Measurements from ENCODE around the gene C2CD4C.

The C2CD4C gene

GRCh38 chr19:392375-392970 lies 16.5 kb downstream of the C2CD4C start:
- FAIRE-seq (no peak), DNase-seq (ENCODE audit: insufficient read length, low spot score) (no peak)
- no peak for TF ChIP-seq CTCF (IDR thresholded peaks at IDR 0.05; ENCODE audit: insufficient read depth, missing control alignments)

- no peak for DNase-seq (ENCODE audit: insufficient read length, low spot score)
- FAIRE-seq: no peak
- no peak for TF ChIP-seq CTCF (IDR thresholded peaks at IDR 0.05; ENCODE audit: insufficient read depth, missing control alignments)
Measured at GRCh38 chr19:391726-392374, 17.1 kb downstream of the C2CD4C start.

DNA sequence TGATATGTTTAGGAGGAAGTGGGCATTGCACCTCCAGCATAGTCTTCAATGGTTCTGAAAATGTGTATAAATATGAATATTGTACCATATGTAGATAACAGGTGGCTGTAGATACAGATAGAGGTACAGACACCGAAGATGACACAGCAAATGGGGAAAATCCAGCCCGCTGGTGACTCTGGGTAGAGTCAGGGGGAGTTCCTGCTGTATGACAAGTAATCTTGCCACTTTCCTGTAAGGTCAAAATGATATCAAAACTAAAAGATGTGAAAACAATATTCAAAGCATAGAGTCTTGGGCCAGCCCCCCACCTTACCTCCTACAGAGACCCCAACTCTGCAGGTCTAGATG lies 17.8 kb downstream of the C2CD4C start:
- TF ChIP-seq CTCF (IDR thresholded peaks at IDR 0.05; ENCODE audit: insufficient read depth, missing control alignments): no peak
- FAIRE-seq: no peak
- DNase-seq (ENCODE audit: insufficient read length, low spot score): no peak

DNA sequence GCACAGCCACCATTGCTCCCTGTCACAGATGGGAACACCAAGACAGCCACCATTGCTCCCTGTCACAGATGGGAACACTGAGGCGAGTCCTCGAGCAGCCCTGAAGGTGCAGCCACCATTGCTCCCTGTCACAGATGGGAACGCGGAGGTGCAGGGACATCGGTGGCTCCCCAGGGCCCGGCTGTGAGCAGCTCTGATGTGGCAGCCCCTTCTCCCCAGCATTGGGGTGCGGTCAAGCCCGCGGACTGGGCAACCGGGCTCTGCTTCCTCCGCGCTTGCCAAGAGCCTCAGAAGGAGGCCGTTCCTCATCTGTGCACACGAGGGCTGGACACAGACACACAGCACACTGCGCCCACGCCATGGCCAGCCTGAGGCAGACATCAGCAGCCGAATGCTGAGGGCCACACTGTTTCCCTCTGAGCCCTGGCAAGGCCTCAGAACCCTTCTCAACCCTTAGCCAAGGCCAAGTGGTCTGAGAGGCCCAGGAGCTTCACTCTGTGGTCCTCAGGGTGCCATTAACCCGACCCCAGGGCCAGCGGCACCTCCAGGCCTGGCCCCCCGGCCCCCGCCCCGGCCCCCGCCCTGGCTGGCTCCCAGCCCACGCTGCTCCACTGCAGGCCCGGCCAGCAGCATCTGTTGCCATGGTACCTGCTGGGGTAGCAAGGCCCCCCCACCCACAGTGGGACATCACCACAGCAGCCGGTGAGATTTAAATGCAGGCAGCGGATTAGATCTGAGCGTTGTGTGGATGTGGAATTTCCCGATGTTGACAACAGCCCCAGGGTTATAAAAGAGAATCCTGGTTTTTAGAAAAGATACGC lies 18.4 kb downstream of the C2CD4C start:
- no peak for TF ChIP-seq CTCF (IDR thresholded peaks at IDR 0.05; ENCODE audit: insufficient read depth, missing control alignments)
- DNase-seq (ENCODE audit: insufficient read length, low spot score): no peak
- FAIRE-seq: no peak

DNA sequence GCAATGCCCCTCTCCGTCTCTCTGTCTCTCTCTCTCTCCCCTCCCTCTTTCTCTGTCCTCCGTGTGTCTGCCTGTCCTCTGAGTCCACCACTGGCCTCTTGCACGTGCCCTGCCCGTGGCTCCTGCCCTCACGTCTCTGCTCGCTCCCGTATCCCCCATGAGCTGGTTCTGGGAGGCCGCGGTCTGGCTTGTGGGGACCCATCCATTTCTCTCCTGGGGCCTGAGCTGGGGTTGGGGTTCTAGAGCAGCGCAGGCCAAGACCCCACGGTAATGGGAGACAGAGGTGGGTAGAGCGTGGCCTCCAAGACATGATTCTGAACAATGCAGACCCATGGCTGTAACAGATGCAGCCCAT lies 19.0 kb downstream of the C2CD4C start:
- DNase-seq (ENCODE audit: insufficient read length, low spot score) (no peak), FAIRE-seq (no peak)
- no peak for TF ChIP-seq CTCF (IDR thresholded peaks at IDR 0.05; ENCODE audit: insufficient read depth, missing control alignments)

DNA sequence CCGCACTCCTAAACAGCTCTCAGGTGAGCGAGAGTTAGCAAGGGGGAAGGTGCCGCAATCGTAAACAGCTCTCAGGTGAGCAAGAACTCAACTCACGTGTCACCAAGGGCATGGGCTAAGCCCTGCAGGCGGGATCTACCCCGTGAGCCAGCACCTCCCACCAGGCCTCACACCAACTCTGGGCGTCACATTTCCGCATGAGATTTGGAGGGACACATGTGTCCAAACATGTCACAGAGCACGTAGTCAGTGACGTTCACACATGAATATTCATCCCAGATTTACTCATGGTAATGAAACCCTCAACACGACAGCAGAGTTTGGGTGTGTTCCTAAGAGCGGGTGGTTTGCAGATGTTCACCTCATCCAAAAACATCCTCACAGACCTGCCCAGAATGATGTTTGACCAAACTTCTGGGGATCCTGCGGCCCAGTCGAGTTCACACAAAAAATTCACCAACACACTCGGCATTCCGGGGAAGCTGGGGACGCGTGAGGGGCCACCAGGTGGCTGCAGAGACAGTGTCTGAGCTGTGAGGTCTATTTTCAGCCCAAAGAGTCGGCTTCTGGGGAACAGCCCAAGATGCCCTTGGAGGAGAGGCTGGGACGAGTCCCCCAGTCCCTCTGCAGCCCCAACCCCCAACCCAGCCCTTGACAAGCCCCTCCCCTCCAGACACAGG lies 19.6 kb downstream of the C2CD4C start:
- TF ChIP-seq CTCF (IDR thresholded peaks at IDR 0.05; ENCODE audit: insufficient read depth, missing control alignments): no peak
- no peak for FAIRE-seq
- DNase-seq (ENCODE audit: insufficient read length, low spot score): no peak

Data from D721Med (cell line).